Measurements from ENCODE around the gene ZC3HAV1. TPM values are rescaled to one million over a fixed set of nuclear protein-coding genes. Genes with fewer than 3 reads are reported as not detected.
A peak's percentile ranks its signal among the peaks of the same experiment; 100 is the strongest.

Gene ZC3HAV1
- 10 to 100 TPM; 30.3 to 38.2 (median 31.7) TPM for total RNA-seq

- Histone ChIP-seq H3K36me3 (no peaks in the 10 kb centered on the region), H3K27ac (peak within 1 kb of the TSS; percentile 96 to 98 (median 97)), H3K9me3 (no peaks in the 10 kb centered on the region), H3K27me3 (no peaks in the 10 kb centered on the region), H3K4me1 (peaks cover 0 to 36% (median 5%) of the 10 kb centered on the region in 4 donors), H3K4me3 (peak within 1 kb of the TSS; percentile 63 to 92 (median 84))
- peak; percentile 74 to 84 for DNase-seq (ENCODE audit: low spot score in 2 of 2)
- peak in 2 of 5 experiments; percentile 33 to 43 for TF ChIP-seq CTCF (IDR thresholded peaks at IDR 0.05)
- peak in 1 of 2 donors; percentile 89 for TF ChIP-seq EP300 (IDR thresholded peaks at IDR 0.05)
- TF ChIP-seq POLR2A (IDR thresholded peaks at IDR 0.05) = peak; percentile 43 to 69
- WGBS, 2 donors = 0% methylated on average over 44 to 57 of the region's 68 CpGs
Observed at GRCh38 chr7:139109188-139109982, at the start of gene ZC3HAV1. Gene ZC3HAV1, minus strand, starts transcription at chr7:139109720. Its CDS starts 389 bp downstream, at chr7:139109331.

DNA sequence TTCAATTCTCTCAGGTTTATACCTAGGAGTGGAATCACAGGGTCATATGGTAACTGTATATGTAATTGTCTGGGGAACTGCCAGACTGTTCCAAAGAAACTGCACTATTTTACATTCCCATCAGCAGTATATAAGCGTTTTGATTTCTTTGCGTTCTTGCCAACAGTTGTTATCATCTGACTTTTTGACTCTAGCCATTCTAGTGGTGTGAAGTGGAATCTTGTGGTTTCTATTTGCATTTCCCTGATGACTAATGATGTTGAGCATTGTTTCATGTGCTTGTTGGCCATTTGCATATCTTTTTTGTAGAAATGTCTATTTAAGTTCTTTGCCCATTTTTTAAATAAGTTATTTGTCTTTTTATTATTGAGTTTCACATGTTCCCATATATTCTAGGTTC lies 44.3 kb upstream of the ZC3HAV1 start:
- no peaks in the 10 kb centered on the region for H3K4me1 ChIP-seq
- no peaks in the 10 kb centered on the region for H3K27me3 ChIP-seq
- H3K36me3 ChIP-seq = peaks cover 0 to 51% (median 0%) of the 10 kb centered on the region in 3 donors
- H3K27ac ChIP-seq = no peak overlapping the region
- no peak for TF ChIP-seq EP300 (IDR thresholded peaks at IDR 0.05)
- TF ChIP-seq CTCF (IDR thresholded peaks at IDR 0.05) = no peak
- no peak for TF ChIP-seq POLR2A (IDR thresholded peaks at IDR 0.05)
- H3K4me3 ChIP-seq = no peak overlapping the region
- peaks cover 0 to 3% (median 0%) of the 10 kb centered on the region in 4 donors for H3K9me3 ChIP-seq
- no peak for DNase-seq (ENCODE audit: low spot score in 2 of 2)
- 42 to 47% methylated on average over 2 of the region's 2 CpGs for WGBS, 2 donors

GRCh38 chr7:139152149-139152548 lies 42.6 kb upstream of the ZC3HAV1 start:
- no peak for DNase-seq (ENCODE audit: low spot score in 2 of 2)
- Histone ChIP-seq H3K36me3 (peaks cover 0 to 52% (median 0%) of the 10 kb centered on the region in 3 donors), H3K27me3 (no peaks in the 10 kb centered on the region), H3K9me3 (no peaks in the 10 kb centered on the region), H3K4me3 (no peak overlapping the region), H3K4me1 (no peaks in the 10 kb centered on the region), H3K27ac (no peak overlapping the region)
- 93 to 100% methylated on average over 1 of the region's 1 CpG for WGBS, 2 donors
- TF ChIP-seq POLR2A (IDR thresholded peaks at IDR 0.05) (no peak), EP300 (IDR thresholded peaks at IDR 0.05) (no peak), CTCF (IDR thresholded peaks at IDR 0.05) (no peak)

GRCh38 chr7:139139150-139139549 lies 29.6 kb upstream of the ZC3HAV1 start:
- DNase-seq (ENCODE audit: low spot score in 2 of 2) = no peak
- H3K27me3 ChIP-seq = no peaks in the 10 kb centered on the region
- H3K4me3 ChIP-seq = no peak overlapping the region
- peaks cover 0 to 42% (median 0%) of the 10 kb centered on the region in 3 donors for H3K36me3 ChIP-seq
- H3K9me3 ChIP-seq = no peaks in the 10 kb centered on the region
- H3K4me1 ChIP-seq = peaks cover 0 to 7% (median 5%) of the 10 kb centered on the region in 4 donors
- WGBS, 2 donors = 91% methylated on average over 4 of the region's 4 CpGs
- no peak overlapping the region for H3K27ac ChIP-seq
- TF ChIP-seq CTCF (IDR thresholded peaks at IDR 0.05) = no peak
- no peak for TF ChIP-seq EP300 (IDR thresholded peaks at IDR 0.05)
- TF ChIP-seq POLR2A (IDR thresholded peaks at IDR 0.05) = no peak
